Measurements from ENCODE around the gene LRP5.

- no peak for TF ChIP-seq EZH2phosphoT487 (IDR thresholded peaks at IDR 0.05; ENCODE audit: unreplicated experiment)
- TF ChIP-seq EZH2 (IDR thresholded peaks at IDR 0.05; ENCODE audit: low read depth, unreplicated experiment), result no peak
- no peak for TF ChIP-seq CTCF (conservative IDR thresholded peaks at IDR 0.05; ENCODE audit: low read depth in 2 of 2)
These were observed 102.3 kb downstream of the LRP5 start for GRCh38 chr11:68414496-68415221.
